Mucosa of descending colon (tissue), 3 donors: ENCODE results near the gene TCERG1L. TPM values are rescaled to one million over a fixed set of nuclear protein-coding genes. Genes with fewer than 3 reads are reported as not detected.

Experiments used
- ATAC-seq: fragments of 200-7000 bp; cut with Tn5 transposase; one replicate; pipeline ENCODE4 v1.9.1; 2020; ENCODE audit warnings: mild to moderate bottlenecking, moderate library complexity
- DNase-seq, 3 donors: peaks; one replicate each; pipeline ENCODE4 v3.0.0-alpha.2; 2020
- H3K36me3 ChIP-seq: fragments of 200-600 bp; one replicate; pipeline ENCODE4 v1.8.0; 2021; ENCODE audit warnings: low read depth, mild to moderate bottlenecking
- H3K4me1 ChIP-seq: fragments of 200-600 bp; one replicate; pipeline ENCODE4 v1.8.0; 2021; ENCODE audit warnings: low read depth, mild to moderate bottlenecking
- H3K4me3 ChIP-seq: fragments of 200-600 bp; one replicate; pipeline ENCODE4 v1.8.0; 2021; ENCODE audit warnings: mild to moderate bottlenecking
- H3K9me3 ChIP-seq: fragments of 200-600 bp; one replicate; pipeline ENCODE4 v1.8.0; 2021; ENCODE audit warnings: mild to moderate bottlenecking
- intact Hi-C, 2 donors: fragments of 100-400 bp; cut with DNase I in 1 of 2; cut with micrococcal nuclease in 1 of 2; formaldehyde crosslinking; loops; one replicate each; pipeline versions ENCODE4 v1.11.0 to v1.11.1; 2022; cut with DNase I, micrococcal nuclease
- total RNA-seq, 3 donors: library from RNA; stranded (reverse); fragmentation: NEBNext Ultra II Directional in 2 of 3; extraction: Animal tissue kit (Norgen Biotek cat#: 25700) in 2 of 3; gene quantifications; one replicate each; pipeline versions ENCODE4 v1.2.1 to v1.2.4, GENCODE V29; 2021 to 2023
- TF ChIP-seq, protein P1 (sequence below): fragments of 200-600 bp; IDR thresholded peaks from one replicate; pipeline ENCODE4 v1.8.0; 2022; ENCODE audit warnings: antibody characterized with exemption, mild to moderate bottlenecking
- donor health status: DM: no; HTN: no; CAD: no; lungs with moderate emphysema.
- donor health status: DM: no; HTN: no; CAD: no.
- donor health status: DM: no; HTN: yes; CAD: no.

TCERG1L gene
- total RNA-seq, 3 donors from 2014 or later = not detected

DNA sequence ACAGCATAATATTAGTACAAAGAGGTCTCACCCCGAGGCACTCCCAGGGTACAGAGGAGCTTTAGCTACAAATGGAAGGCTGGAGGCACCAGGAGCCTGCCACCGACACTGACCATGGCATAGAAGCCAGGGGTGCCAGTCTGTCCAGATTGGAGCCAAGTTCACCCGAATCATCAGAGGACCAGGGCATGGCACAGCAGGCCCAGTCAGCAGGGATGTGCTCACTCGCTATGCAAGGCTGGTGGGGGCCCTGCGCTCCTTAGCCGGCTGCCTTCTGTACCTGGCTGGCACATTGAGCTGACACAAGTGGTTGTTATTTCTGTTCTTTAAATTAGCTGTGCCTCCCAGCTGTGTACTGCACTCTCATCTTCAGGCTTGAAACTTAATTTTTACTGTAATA, 149.3 kb downstream of the TCERG1L start:
- Histone ChIP-seq H3K4me3 (no peak overlapping the region), H3K9me3 (no peaks in the 10 kb centered on the region), H3K36me3 (no peaks in the 10 kb centered on the region), H3K4me1 (no peaks in the 10 kb centered on the region)
- ATAC-seq = no peak
- intact Hi-C loops = no loop called here
- DNase-seq = no peak
- TF ChIP-seq, protein P1, sequence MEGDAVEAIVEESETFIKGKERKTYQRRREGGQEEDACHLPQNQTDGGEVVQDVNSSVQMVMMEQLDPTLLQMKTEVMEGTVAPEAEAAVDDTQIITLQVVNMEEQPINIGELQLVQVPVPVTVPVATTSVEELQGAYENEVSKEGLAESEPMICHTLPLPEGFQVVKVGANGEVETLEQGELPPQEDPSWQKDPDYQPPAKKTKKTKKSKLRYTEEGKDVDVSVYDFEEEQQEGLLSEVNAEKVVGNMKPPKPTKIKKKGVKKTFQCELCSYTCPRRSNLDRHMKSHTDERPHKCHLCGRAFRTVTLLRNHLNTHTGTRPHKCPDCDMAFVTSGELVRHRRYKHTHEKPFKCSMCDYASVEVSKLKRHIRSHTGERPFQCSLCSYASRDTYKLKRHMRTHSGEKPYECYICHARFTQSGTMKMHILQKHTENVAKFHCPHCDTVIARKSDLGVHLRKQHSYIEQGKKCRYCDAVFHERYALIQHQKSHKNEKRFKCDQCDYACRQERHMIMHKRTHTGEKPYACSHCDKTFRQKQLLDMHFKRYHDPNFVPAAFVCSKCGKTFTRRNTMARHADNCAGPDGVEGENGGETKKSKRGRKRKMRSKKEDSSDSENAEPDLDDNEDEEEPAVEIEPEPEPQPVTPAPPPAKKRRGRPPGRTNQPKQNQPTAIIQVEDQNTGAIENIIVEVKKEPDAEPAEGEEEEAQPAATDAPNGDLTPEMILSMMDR = no peak

DNA sequence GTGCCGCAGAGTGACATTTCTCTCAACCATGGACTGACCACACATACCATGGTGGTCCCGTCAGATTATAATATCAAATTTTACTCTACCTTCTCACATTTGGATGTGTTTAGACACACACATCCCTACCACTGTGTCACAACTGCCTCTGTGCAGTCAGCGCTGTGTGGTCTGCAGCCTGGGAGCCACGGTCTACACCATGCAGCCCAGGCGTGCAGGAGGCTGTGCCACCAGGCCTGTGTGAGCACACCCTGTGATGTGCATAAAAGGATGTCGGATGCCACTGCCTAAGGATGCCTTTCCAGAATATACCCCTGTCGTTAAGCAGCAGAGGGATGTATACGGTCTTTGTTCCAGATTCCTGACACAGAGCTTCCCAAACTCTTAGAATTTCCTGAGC, 150.4 kb downstream of the TCERG1L start:
- no peaks in the 10 kb centered on the region for H3K4me1 ChIP-seq
- H3K4me3 ChIP-seq = no peak overlapping the region
- intact Hi-C loops = no loop called here
- no peaks in the 10 kb centered on the region for H3K36me3 ChIP-seq
- ATAC-seq (no peak), DNase-seq (no peak)
- no peaks in the 10 kb centered on the region for H3K9me3 ChIP-seq
- TF ChIP-seq, protein P1 = no peak

DNA sequence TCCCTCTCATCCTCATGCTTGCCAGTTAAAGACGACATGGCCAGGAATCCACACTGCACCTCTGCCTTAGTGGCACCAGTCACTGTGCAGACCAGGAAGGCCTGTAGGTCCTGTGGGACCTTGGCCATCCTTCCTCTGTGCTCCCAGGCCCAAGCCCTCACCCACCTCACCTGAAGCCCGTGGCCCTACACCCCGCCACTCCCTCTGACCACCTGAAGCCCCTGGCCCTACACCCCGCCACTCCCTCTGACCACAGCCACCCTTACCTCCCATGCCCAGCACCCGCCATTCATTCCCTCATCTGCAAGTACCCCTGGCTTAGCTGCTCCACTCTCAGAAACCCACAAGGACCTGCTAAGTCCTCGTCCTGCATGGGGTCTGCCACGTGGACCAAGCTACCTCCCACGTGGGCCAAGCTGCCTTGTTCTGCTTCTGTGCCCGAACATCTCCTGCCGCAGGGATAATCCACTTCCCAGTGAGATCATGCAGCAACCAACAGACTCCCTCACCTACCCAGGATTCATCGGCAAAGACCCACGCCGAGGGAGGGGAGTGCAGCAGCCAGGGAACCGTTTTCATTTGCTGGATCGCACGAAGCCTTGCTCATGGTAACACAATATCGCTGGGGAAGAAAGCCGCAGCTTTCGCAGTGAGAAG, 151.2 kb downstream of the TCERG1L start:
- no peaks in the 10 kb centered on the region for H3K36me3 ChIP-seq
- ATAC-seq (no peak), DNase-seq (no peak)
- TF ChIP-seq, protein P1 = no peak
- H3K4me3 ChIP-seq = no peak overlapping the region
- intact Hi-C loops = no loop called here
- no peaks in the 10 kb centered on the region for H3K4me1 ChIP-seq
- no peaks in the 10 kb centered on the region for H3K9me3 ChIP-seq

DNA sequence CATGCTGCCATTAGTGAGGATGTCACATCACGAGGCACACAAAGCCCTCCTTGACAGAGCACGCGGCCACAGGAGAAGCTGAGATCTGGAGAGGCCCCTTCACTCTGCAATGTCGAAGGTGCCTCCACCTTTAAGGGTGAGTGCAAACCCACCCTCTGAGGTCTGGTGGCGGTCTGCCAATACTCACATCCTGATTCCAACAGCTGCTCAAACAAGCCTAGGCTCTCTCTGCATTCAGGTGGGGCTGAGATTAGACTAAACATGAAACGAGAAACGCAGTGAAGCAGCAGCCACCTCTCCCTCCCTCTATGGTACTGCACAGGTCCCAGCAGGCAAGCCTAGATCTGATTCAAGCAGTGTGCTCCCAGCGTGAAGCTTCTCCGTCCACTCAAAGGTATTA, 151.8 kb downstream of the TCERG1L start:
- intact Hi-C loops = no loop called here
- H3K9me3 ChIP-seq = no peaks in the 10 kb centered on the region
- H3K4me3 ChIP-seq = no peak overlapping the region
- DNase-seq (no peak), ATAC-seq (no peak)
- TF ChIP-seq, protein P1 = no peak
- no peaks in the 10 kb centered on the region for H3K4me1 ChIP-seq
- H3K36me3 ChIP-seq = no peaks in the 10 kb centered on the region

DNA sequence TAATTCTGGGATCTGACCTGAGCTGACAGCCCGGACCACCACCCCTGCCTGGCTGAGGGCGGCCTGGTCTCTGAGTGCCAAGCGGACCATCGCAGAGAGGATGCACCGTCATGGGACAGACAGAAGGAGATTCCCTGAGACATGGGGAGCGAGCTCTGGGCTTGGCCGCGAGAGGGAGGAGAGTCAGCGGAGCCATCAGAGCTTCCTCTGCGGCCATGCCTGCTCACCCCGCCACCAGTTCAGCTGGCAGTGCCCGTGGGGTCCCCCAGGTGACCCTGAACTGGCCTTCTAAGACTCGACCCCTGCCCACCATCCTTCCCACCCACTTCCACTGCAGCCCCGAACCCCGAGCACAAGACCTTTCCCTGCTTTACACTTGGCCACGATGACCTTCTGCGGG, 152.8 kb downstream of the TCERG1L start:
- H3K4me3 ChIP-seq = no peak overlapping the region
- H3K36me3 ChIP-seq = no peaks in the 10 kb centered on the region
- H3K4me1 ChIP-seq = no peaks in the 10 kb centered on the region
- TF ChIP-seq, protein P1 = no peak
- intact Hi-C loops = no loop called here
- no peak for DNase-seq
- ATAC-seq = no peak
- peaks cover 5% of the 10 kb centered on the region for H3K9me3 ChIP-seq

DNA sequence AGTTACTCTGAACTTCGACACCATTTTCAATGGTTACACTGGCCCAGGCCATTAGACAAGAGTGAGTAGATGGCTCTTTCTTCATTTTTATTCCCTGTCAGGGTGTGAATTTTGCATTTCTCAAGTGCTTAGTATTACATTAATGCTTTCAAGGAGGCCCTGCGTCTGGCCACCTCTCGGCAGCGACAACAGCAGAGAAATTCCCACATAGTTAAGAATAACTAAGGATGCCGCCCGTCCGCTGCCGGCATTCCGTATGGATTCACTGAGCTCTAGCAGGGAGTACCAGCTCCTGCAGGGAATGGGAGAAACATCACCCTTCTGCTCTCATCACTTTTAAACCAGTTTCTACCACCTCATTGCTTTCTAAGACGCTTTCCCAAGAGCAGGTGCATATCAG, 153.6 kb downstream of the TCERG1L start:
- Histone ChIP-seq H3K4me3 (no peak overlapping the region), H3K36me3 (no peaks in the 10 kb centered on the region), H3K4me1 (no peaks in the 10 kb centered on the region), H3K9me3 (peaks cover 5% of the 10 kb centered on the region)
- TF ChIP-seq, protein P1 = no peak
- DNase-seq (no peak), ATAC-seq (no peak)
- intact Hi-C loops = no loop called here
